ENCODE data around the gene HLA-DPB1. TPM values are rescaled to one million over a fixed set of nuclear protein-coding genes. Genes with fewer than 3 reads are reported as not detected.
"Not testable (repeated sequence)": the region's sequence is repeated elsewhere in the genome, so short reads cannot be mapped to it uniquely, and the experiment has no call there.

HLA-DPB1 gene
- total RNA-seq, 1 donor from 2014 or later = 72.7 TPM

GRCh38 chr6:33093855-33094254 is 18.1 kb downstream of the HLA-DPB1 start:
- no peak overlapping the region for H3K27ac ChIP-seq
- H3K9me3 ChIP-seq = no peaks in the 10 kb centered on the region
- H3K36me3 ChIP-seq = no peaks in the 10 kb centered on the region
- TF ChIP-seq CTCF (IDR thresholded peaks at IDR 0.05) = no peak
- intact Hi-C loops (cut with DNase I) = no loop called here
- no peaks in the 10 kb centered on the region for H3K4me1 ChIP-seq
- no peaks in the 10 kb centered on the region for H3K27me3 ChIP-seq
- no peak for DNase-seq (ENCODE audit: low spot score in 2 of 2)
- no peak overlapping the region for H3K4me3 ChIP-seq

DNA sequence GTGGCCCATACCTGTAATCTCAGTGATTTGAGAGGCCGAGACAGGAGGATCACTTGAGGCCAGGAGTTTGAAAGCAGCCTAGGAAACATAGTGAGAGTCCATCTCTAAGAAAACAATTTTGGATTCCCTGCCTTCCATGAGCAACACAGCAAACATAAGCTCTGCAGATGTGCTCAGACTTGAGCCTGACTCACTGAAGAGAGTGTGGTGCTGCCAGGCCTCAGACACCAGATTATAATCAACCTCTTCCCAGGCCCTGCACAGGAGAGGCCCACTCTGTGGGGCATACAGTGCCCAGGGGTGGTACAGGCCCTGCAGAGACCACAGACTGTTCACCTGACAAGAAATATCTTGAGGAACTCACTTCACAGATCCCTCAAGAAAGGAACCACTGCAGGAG is 19.9 kb downstream of the HLA-DPB1 start:
- Histone ChIP-seq H3K27me3 (no peaks in the 10 kb centered on the region), H3K4me3 (no peak overlapping the region), H3K9me3 (peaks cover 0 to 5% of the 10 kb centered on the region in 2 donors), H3K4me1 (no peaks in the 10 kb centered on the region), H3K27ac (no peak overlapping the region), H3K36me3 (no peaks in the 10 kb centered on the region)
- intact Hi-C loops (cut with DNase I) = no loop called here
- no peak for TF ChIP-seq CTCF (IDR thresholded peaks at IDR 0.05)
- DNase-seq (ENCODE audit: low spot score in 2 of 2) = no peak

DNA sequence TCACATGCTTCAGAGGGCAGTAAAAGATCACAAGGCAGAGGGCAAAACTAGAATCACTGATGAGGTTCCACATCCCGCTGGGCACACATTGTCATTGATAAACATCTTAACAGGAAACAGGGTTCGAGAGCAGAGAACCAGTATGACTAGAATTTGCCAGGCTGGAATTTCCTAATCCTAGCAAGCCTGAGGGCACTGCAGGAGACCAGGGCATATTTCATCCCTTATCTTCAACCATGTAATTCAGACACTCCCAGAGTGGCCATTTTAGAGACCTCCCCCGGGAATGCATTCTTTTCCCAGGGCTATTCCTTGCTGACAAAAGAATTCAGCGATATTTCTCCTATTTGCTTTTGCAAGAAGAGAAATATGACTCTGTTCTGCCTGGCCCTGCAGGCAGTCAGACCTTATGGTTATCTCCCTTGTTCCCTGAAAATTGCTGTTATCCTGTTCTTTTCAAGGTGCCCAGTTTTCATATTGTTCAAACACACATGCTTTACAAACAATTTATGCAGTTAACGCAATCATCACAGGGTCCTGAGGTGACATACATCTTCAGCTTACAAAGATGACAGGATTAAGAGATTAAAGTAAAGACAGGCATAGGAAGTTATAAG is 25.4 kb downstream of the HLA-DPB1 start:
- H3K4me1 ChIP-seq; H3K36me3 ChIP-seq; DNase-seq (ENCODE audit: low spot score in 2 of 2); intact Hi-C loops (cut with DNase I); H3K27me3 ChIP-seq; H3K4me3 ChIP-seq; H3K27ac ChIP-seq: not testable (repeated sequence)
- H3K9me3 ChIP-seq = peaks cover 0 to 12% of the 10 kb centered on the region in 2 donors

- Histone ChIP-seq H3K4me1 (no peaks in the 10 kb centered on the region), H3K36me3 (no peaks in the 10 kb centered on the region), H3K27me3 (no peaks in the 10 kb centered on the region), H3K4me3 (no peak overlapping the region), H3K27ac (no peak overlapping the region), H3K9me3 (peaks cover 0 to 12% of the 10 kb centered on the region in 2 donors)
- intact Hi-C loops (cut with DNase I) = no loop called here
- TF ChIP-seq CTCF (IDR thresholded peaks at IDR 0.05) = no peak
- DNase-seq (ENCODE audit: low spot score in 2 of 2) = no peak
Measured at GRCh38 chr6:33103776-33104175, 28.0 kb downstream of the HLA-DPB1 start.

DNA sequence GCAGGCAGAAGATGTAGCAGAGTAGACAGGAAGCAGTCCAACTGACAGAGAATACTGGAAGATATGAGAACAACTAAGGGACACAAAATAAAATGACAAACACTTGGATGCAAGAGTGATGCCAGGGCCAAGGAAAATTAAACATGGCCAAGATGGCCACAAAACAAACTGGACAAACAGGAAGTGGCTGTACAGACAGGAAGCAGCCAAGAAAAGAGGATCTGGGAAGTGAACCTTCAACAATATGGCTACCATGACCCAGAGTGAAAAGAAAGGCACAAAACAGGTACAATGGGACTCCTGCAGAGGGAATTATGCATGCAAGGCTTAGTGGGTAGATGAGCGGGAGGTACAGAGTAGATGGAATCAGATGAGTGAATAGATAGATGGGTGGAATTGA is 29.1 kb downstream of the HLA-DPB1 start:
- Histone ChIP-seq H3K27ac (no peak overlapping the region), H3K4me1 (no peaks in the 10 kb centered on the region), H3K4me3 (no peak overlapping the region), H3K9me3 (peaks cover 0 to 12% of the 10 kb centered on the region in 2 donors), H3K27me3 (no peaks in the 10 kb centered on the region), H3K36me3 (no peaks in the 10 kb centered on the region)
- intact Hi-C loops (cut with DNase I) = no loop called here
- DNase-seq (ENCODE audit: low spot score in 2 of 2) = no peak
- no peak for TF ChIP-seq CTCF (IDR thresholded peaks at IDR 0.05)

GRCh38 chr6:33105386-33105785 is 29.6 kb downstream of the HLA-DPB1 start:
- Histone ChIP-seq H3K27ac (no peak overlapping the region), H3K9me3 (peaks cover 0 to 10% of the 10 kb centered on the region in 2 donors), H3K4me3 (no peak overlapping the region), H3K4me1 (no peaks in the 10 kb centered on the region), H3K36me3 (no peaks in the 10 kb centered on the region), H3K27me3 (no peaks in the 10 kb centered on the region)
- intact Hi-C loops (cut with DNase I) = no loop called here
- DNase-seq (ENCODE audit: low spot score in 2 of 2) = no peak
- TF ChIP-seq CTCF (IDR thresholded peaks at IDR 0.05) = no peak

Measured in ascending aorta (tissue), 2 donors.